Dermis microvascular lymphatic vessel endothelial cell (primary cell): ENCODE results near the gene GGT6. TPM values are rescaled to one million over a fixed set of nuclear protein-coding genes. Genes with fewer than 3 reads are reported as not detected.

ENCODE experiments used
- total RNA-seq: library from RNA; depleted of rRNA; stranded (reverse); fragments of >200 nt; gene quantifications from 2 replicates; pipeline ENCODE4 v1.2.1, GENCODE V29; 2014

GGT6 gene
- total RNA-seq, 1 donor from 2014 or later, result not detected

Other genes starting within 250 kb of the GGT6 start
- 28.9 and 36.7 TPM in 2 replicates for gene UBE2G1, start 193.9 kb downstream of the GGT6 start, total RNA-seq
- 0.51 and 0.63 TPM in 2 replicates for gene SPNS3, start 126.6 kb downstream of the GGT6 start, total RNA-seq
- gene SPNS2, start 61.7 kb downstream of the GGT6 start, total RNA-seq, result 45.6 and 70.2 TPM in 2 replicates
- gene MYBBP1A, start 5.2 kb downstream of the GGT6 start, total RNA-seq, result 29.7 and 34.3 TPM in 2 replicates
- gene SMTNL2, start 24.0 kb upstream of the GGT6 start, total RNA-seq, result not detected in 2 replicates
- gene ALOX15, start 81.1 kb upstream of the GGT6 start, total RNA-seq, result not detected in 2 replicates
- gene PELP1, start 143.6 kb upstream of the GGT6 start, total RNA-seq, result 10.0 and 13.7 TPM in 2 replicates
- gene ARRB2, start 150.1 kb upstream of the GGT6 start, total RNA-seq, result 8.2 and 8.5 TPM in 2 replicates
- gene MED11, start 170.9 kb upstream of the GGT6 start, total RNA-seq, result 7.8 and 13.7 TPM in 2 replicates
- gene ZMYND15, start 179.3 kb upstream of the GGT6 start, total RNA-seq, result 0.13 TPM in 1 of 2 replicates, not detected in the other
- gene CXCL16, start 179.4 kb upstream of the GGT6 start, total RNA-seq, result 1.2 and 2.4 TPM in 2 replicates
- not detected in 2 replicates for gene TM4SF5, start 211.3 kb upstream of the GGT6 start, total RNA-seq
- gene VMO1, start 225.8 kb upstream of the GGT6 start, total RNA-seq, result 0.38 and 0.39 TPM in 2 replicates
- not detected in 2 replicates for gene GLTPD2, start 228.4 kb upstream of the GGT6 start, total RNA-seq
- gene PSMB6, start 235.6 kb upstream of the GGT6 start, total RNA-seq, result 167 and 224 TPM in 2 replicates
- gene PLD2, start 246.6 kb upstream of the GGT6 start, total RNA-seq, result 22.6 and 35.4 TPM in 2 replicates